Caco-2 (cell line): ENCODE results near the gene PTPA. TPM values are rescaled to one million over a fixed set of nuclear protein-coding genes. Genes with fewer than 3 reads are reported as not detected.

Source experiments
- BruUV-seq: library from RNA; stranded (reverse); fragments of 400-500 nt; replicated peaks from 2 replicates; lab custom pipeline; 2021; lab: Mats Ljungman, UMichigan
- CTCF ChIA-PET: fragments of 300-600 bp; sonication (Branson Sonifier 250); formaldehyde crosslinking; loops from one replicate; lab custom pipeline; 2022; ENCODE audit warnings: antibody characterized with exemption; lab: Charles Lee
- POLR2A ChIA-PET: fragments of 300-600 bp; sonication (Branson Sonifier 250); formaldehyde crosslinking; loops from one replicate; lab custom pipeline; 2022; ENCODE audit warnings: antibody characterized with exemption; lab: Charles Lee
- DNase-seq, 2 experiments: peaks; one replicate each; pipeline versions ENCODE4 v3.0.0 to v3.0.0-alpha.2; 2020 to 2022
- H3K27me3 ChIP-seq: replicated peaks from 2 replicates; pipeline ENCODE4 v1.6.0; 2011; ENCODE audit warnings: low read length; ENCODE audit not compliant: control insufficient read depth, insufficient read depth
- H3K36me3 ChIP-seq: 2 replicates; pipeline ENCODE4 v1.5.1; 2011; ENCODE audit warnings: low read length; ENCODE audit not compliant: control insufficient read depth, insufficient read depth
- H3K4me1 ChIP-seq: fragments of 250-450 bp; sonication (Bioruptor Pico); 2 replicates; pipeline ENCODE4 v1.5.1; 2020; ENCODE audit warnings: mild to moderate bottlenecking
- H3K4me3 ChIP-seq: 2 replicates; pipeline ENCODE4 v1.5.1; 2011; ENCODE audit warnings: low read depth, mild to moderate bottlenecking, control low read depth, low read length
- H3K9me3 ChIP-seq: fragments of 250-450 bp; sonication (Bioruptor Pico); 2 replicates; pipeline ENCODE4 v1.5.1; 2020; ENCODE audit warnings: mild to moderate bottlenecking, moderate library complexity
- H3K27ac Mint-ChIP-seq: one replicate; pipeline ENCODE4 v1.8.0; 2022; ENCODE audit warnings: mixed read lengths; ENCODE audit not compliant: unreplicated experiment
- H3K27me3 Mint-ChIP-seq: one replicate; pipeline ENCODE4 v1.8.0; 2022; ENCODE audit warnings: mixed read lengths; ENCODE audit not compliant: insufficient read depth, unreplicated experiment
- H3K36me3 Mint-ChIP-seq: one replicate; pipeline ENCODE4 v1.8.0; 2022; ENCODE audit warnings: mild to moderate bottlenecking, mixed read lengths; ENCODE audit not compliant: insufficient read depth, unreplicated experiment
- H3K4me1 Mint-ChIP-seq: one replicate; pipeline ENCODE4 v1.8.0; 2022; ENCODE audit warnings: low read depth, mixed read lengths; ENCODE audit not compliant: unreplicated experiment
- H3K4me3 Mint-ChIP-seq: one replicate; pipeline ENCODE4 v1.8.0; 2022; ENCODE audit warnings: mild to moderate bottlenecking, moderate library complexity, mixed read lengths; ENCODE audit not compliant: unreplicated experiment
- H3K9me3 Mint-ChIP-seq: one replicate; pipeline ENCODE4 v1.8.0; 2022; ENCODE audit warnings: mixed read lengths; ENCODE audit not compliant: unreplicated experiment
- intact Hi-C: fragments of 100-400 bp; cut with micrococcal nuclease; formaldehyde crosslinking; loops from one replicate; pipeline ENCODE4 v1.10.0; 2022; ENCODE audit not compliant: unreplicated experiment
- total RNA-seq: library from RNA; stranded (reverse); gene quantifications from 2 replicates; pipeline ENCODE4 v1.2.3, GENCODE V29; 2022
- TF ChIP-seq, protein P1 (sequence below), 2 experiments: fragments of 200-600 bp in 1 of 2; IDR thresholded peaks; 1 replicate in 1 of 2; 2 replicates in 1 of 2; pipeline versions ENCODE4 v1.5.1 to v1.8.0; 2011 to 2022; ENCODE audit warnings: antibody characterized with exemption in 1 of 2, control low read depth in 1 of 2, inconsistent platforms in 1 of 2, low read depth in 1 of 2, low read length in 1 of 2, mild to moderate bottlenecking in 1 of 2, moderate library complexity in 1 of 2; ENCODE audit not compliant: insufficient read depth in 1 of 2, severe bottlenecking in 1 of 2, unreplicated experiment in 1 of 2

The PTPA gene
- total RNA-seq, 1 experiment from 2014 or later = 100 TPM

DNA sequence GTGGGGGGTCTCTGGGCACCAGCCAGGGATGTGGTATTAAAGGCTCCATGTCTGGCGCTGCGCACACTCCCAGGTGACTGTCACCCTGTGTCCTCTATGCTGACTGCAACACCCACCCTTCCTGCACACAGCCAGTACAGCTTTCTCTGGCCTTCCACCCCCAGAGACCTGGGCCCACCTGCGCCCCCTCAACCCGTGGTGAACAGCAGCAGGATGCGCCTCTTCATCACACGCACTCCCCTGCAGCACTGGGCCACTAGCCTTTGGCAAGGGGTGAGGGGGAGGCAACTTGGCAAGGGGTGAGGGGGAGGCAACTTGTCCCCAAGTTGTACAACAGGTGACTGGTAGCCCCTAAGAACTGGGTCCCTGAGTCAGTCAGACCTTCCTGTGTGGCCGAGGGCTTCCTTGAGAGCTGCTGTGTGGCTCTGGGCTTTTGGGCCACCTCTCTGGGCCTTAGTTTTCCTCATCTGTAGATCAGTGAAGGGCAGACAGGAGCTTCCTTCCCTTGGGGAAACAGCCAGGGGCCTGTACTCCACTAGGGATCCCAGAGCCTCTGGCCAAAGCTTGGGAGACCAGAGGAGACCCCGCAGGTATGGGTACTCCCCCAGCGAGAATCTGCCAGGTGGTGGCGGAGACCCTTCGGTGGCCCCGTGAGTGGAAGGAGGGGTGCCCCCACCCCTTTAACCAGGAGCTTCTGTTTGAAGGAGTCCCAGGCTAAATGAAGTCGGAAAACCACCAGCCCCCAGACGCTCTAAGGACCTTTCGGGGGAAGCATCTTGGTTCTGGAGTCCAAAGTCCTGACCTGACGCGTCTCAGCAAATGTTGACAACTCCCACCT, 5.1 kb upstream of the PTPA start:
- H3K4me1 ChIP-seq = peaks cover 12% of the 10 kb centered on the region
- no peaks in the 10 kb centered on the region for H3K9me3 ChIP-seq
- no peaks in the 10 kb centered on the region for H3K36me3 ChIP-seq
- CTCF ChIA-PET = no interaction called here
- Mint-ChIP-seq H3K27me3 (no peaks in the 10 kb centered on the region), H3K36me3 (peaks cover 21% of the 10 kb centered on the region), H3K4me3 (no peak overlapping the region), H3K9me3 (no peaks in the 10 kb centered on the region), H3K4me1 (peaks cover 22% of the 10 kb centered on the region), H3K27ac (no peak overlapping the region)
- no peak for DNase-seq
- POLR2A ChIA-PET = no interaction called here
- BruUV-seq = no TSS peak
- no peaks in the 10 kb centered on the region for H3K27me3 ChIP-seq
- TF ChIP-seq, protein P1, sequence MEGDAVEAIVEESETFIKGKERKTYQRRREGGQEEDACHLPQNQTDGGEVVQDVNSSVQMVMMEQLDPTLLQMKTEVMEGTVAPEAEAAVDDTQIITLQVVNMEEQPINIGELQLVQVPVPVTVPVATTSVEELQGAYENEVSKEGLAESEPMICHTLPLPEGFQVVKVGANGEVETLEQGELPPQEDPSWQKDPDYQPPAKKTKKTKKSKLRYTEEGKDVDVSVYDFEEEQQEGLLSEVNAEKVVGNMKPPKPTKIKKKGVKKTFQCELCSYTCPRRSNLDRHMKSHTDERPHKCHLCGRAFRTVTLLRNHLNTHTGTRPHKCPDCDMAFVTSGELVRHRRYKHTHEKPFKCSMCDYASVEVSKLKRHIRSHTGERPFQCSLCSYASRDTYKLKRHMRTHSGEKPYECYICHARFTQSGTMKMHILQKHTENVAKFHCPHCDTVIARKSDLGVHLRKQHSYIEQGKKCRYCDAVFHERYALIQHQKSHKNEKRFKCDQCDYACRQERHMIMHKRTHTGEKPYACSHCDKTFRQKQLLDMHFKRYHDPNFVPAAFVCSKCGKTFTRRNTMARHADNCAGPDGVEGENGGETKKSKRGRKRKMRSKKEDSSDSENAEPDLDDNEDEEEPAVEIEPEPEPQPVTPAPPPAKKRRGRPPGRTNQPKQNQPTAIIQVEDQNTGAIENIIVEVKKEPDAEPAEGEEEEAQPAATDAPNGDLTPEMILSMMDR (IDR thresholded peaks at IDR 0.05; ENCODE audit: insufficient read depth in 1 of 2, low read depth in 1 of 2, low read length in 1 of 2, severe bottlenecking in 1 of 2, unreplicated experiment in 1 of 2) = no peak
- H3K4me3 ChIP-seq = no peak overlapping the region
- intact Hi-C loops = no loop called here

DNA sequence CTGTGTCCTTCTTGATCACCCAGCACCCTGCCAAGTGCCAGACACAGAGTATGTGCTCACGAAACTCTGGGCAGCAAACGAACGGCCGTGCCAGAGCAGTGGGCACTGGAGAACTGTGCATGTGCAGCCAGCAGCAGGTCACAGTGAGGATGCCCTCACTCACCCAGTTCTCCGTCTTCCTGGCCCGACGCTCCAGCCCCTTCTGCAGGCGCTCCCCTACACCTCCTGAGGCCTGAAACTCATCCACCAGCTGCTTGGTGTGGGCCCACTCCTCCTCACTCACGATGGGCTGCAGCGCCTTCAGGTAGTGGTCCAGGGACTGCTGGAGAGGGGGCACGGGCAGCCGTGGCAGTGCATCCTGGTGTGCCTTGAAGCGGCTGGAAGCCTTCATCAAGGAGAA, 3.6 kb upstream of the PTPA start:
- H3K4me1 Mint-ChIP-seq = peaks cover 22% of the 10 kb centered on the region
- no peaks in the 10 kb centered on the region for H3K36me3 ChIP-seq
- no peaks in the 10 kb centered on the region for H3K9me3 ChIP-seq
- BruUV-seq = no TSS peak
- H3K27me3 Mint-ChIP-seq = no peaks in the 10 kb centered on the region
- no peak for DNase-seq
- POLR2A ChIA-PET = interaction anchor here (0.6 kb wide), 2 partner anchors 21 to 872 kb away, joined by 6 to 15 read pairs; no protein-coding TSS in a partner anchor
- intact Hi-C loops = no loop called here
- no peak overlapping the region for H3K27ac Mint-ChIP-seq
- CTCF ChIA-PET = no interaction called here
- peaks cover 12% of the 10 kb centered on the region for H3K4me1 ChIP-seq
- no peaks in the 10 kb centered on the region for H3K27me3 ChIP-seq
- H3K4me3 Mint-ChIP-seq = no peak overlapping the region
- TF ChIP-seq, protein P1 (IDR thresholded peaks at IDR 0.05; ENCODE audit: insufficient read depth in 1 of 2, low read depth in 1 of 2, low read length in 1 of 2, severe bottlenecking in 1 of 2, unreplicated experiment in 1 of 2) = no peak
- H3K9me3 Mint-ChIP-seq = no peaks in the 10 kb centered on the region
- H3K36me3 Mint-ChIP-seq = peaks cover 21% of the 10 kb centered on the region
- no peak overlapping the region for H3K4me3 ChIP-seq

DNA sequence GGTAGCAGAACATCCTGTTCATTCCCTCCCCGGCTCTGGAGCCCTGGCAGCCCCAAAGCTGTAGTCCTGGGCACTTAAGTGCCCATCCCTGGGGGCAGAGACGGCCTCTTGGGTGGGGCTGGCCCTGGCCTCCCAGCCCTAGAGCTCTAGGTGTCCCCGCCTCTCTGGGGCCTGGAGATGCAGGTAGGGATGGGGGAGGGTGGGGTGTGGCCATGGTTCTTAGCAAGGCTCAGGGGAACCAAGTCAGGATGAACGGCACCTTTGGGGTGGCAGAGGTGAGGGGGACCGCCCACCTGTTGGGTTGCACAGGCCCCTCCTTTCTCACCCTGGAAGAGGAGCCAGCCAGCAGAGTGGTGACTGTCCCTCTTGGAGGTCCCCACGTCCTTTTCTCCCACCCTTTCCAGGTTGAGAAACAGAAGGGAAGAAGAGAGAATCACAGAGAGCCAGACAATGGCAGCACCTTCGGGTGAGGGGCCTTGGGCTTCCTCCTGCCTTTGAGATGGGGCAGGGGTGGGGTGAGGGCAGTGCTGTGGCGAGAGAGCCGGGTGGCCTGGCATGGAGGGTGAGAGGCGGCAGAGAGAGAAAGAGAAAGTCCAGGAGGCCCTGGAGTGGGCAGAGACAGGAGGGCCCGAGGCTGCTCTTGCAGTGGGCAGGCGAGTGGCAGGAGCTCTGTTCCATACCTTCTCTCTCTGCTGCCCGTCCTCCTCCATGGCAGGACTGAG, 3.0 kb upstream of the PTPA start:
- Mint-ChIP-seq H3K9me3 (no peaks in the 10 kb centered on the region), H3K27me3 (no peaks in the 10 kb centered on the region), H3K4me3 (peak overlapping the region; percentile 27), H3K36me3 (peaks cover 21% of the 10 kb centered on the region), H3K27ac (no peak overlapping the region), H3K4me1 (peaks cover 22% of the 10 kb centered on the region)
- ChIA-PET CTCF (no interaction called here), POLR2A (interaction anchor here (0.6 kb wide), 1 partner anchor 20 kb away, joined by 6 read pairs; no protein-coding TSS in a partner anchor)
- H3K9me3 ChIP-seq = no peaks in the 10 kb centered on the region
- BruUV-seq = no TSS peak
- peaks cover 10% of the 10 kb centered on the region for H3K4me1 ChIP-seq
- H3K36me3 ChIP-seq = no peaks in the 10 kb centered on the region
- no peaks in the 10 kb centered on the region for H3K27me3 ChIP-seq
- no peak overlapping the region for H3K4me3 ChIP-seq
- intact Hi-C loops = no loop called here
- TF ChIP-seq, protein P1 (IDR thresholded peaks at IDR 0.05; ENCODE audit: insufficient read depth in 1 of 2, low read depth in 1 of 2, low read length in 1 of 2, severe bottlenecking in 1 of 2, unreplicated experiment in 1 of 2) = no peak
- no peak for DNase-seq
